Measurements from ENCODE around the gene HOXC11.
A peak's percentile ranks its signal among the peaks of the same experiment; 100 is the strongest.

HOXC11 gene

GRCh38 chr12:53985994-53986685 is 13.2 kb downstream of the HOXC11 start:
- TF ChIP-seq ESRRG (CRISPR knock-in tag; IDR thresholded peaks at IDR 0.05) = no peak
- ATAC-seq = peak; percentile 7; the same call in 2 of the 3 replicates

- TF ChIP-seq ZC3H10 (CRISPR knock-in tag; IDR thresholded peaks at IDR 0.05) (no peak), ISL1 (CRISPR knock-in tag; IDR thresholded peaks at IDR 0.05) (no peak), OSR1 (CRISPR knock-in tag; IDR thresholded peaks at IDR 0.05) (no peak), ZNF8 (CRISPR knock-in tag; IDR thresholded peaks at IDR 0.05) (no peak), ZFP30 (CRISPR knock-in tag; IDR thresholded peaks at IDR 0.05) (no peak), BACH2 (CRISPR knock-in tag; IDR thresholded peaks at IDR 0.05; ENCODE audit: borderline replicate concordance) (no peak), CREB5 (CRISPR knock-in tag; IDR thresholded peaks at IDR 0.05; ENCODE audit: low read depth) (no peak), ZNF565 (CRISPR knock-in tag; conservative IDR thresholded peaks at IDR 0.05; ENCODE audit: low read depth) (no peak), PPARA (CRISPR knock-in tag; IDR thresholded peaks at IDR 0.05; ENCODE audit: borderline replicate concordance) (no peak), CSDC2 (CRISPR knock-in tag; IDR thresholded peaks at IDR 0.05) (no peak), POU6F1 (CRISPR knock-in tag; IDR thresholded peaks at IDR 0.05; ENCODE audit: borderline replicate concordance, low read depth) (no peak), ZNF70 (CRISPR knock-in tag; IDR thresholded peaks at IDR 0.05) (no peak), ESRRG (CRISPR knock-in tag; IDR thresholded peaks at IDR 0.05) (no peak), TOX (CRISPR knock-in tag; IDR thresholded peaks at IDR 0.05; ENCODE audit: borderline replicate concordance) (no peak), GLIS3 (CRISPR knock-in tag; IDR thresholded peaks at IDR 0.05) (no peak), ARNTL (CRISPR knock-in tag; IDR thresholded peaks at IDR 0.05; ENCODE audit: borderline replicate concordance, low read depth) (no peak), TCF4 (CRISPR knock-in tag; IDR thresholded peaks at IDR 0.05; ENCODE audit: borderline replicate concordance) (no peak)
- TF ChIP-seq, protein P1, sequence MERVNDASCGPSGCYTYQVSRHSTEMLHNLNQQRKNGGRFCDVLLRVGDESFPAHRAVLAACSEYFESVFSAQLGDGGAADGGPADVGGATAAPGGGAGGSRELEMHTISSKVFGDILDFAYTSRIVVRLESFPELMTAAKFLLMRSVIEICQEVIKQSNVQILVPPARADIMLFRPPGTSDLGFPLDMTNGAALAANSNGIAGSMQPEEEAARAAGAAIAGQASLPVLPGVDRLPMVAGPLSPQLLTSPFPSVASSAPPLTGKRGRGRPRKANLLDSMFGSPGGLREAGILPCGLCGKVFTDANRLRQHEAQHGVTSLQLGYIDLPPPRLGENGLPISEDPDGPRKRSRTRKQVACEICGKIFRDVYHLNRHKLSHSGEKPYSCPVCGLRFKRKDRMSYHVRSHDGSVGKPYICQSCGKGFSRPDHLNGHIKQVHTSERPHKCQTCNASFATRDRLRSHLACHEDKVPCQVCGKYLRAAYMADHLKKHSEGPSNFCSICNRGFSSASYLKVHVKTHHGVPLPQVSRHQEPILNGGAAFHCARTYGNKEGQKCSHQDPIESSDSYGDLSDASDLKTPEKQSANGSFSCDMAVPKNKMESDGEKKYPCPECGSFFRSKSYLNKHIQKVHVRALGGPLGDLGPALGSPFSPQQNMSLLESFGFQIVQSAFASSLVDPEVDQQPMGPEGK (CRISPR knock-in tag; IDR thresholded peaks at IDR 0.05; ENCODE audit: borderline replicate concordance) = no peak
- TF ChIP-seq, protein P2, sequence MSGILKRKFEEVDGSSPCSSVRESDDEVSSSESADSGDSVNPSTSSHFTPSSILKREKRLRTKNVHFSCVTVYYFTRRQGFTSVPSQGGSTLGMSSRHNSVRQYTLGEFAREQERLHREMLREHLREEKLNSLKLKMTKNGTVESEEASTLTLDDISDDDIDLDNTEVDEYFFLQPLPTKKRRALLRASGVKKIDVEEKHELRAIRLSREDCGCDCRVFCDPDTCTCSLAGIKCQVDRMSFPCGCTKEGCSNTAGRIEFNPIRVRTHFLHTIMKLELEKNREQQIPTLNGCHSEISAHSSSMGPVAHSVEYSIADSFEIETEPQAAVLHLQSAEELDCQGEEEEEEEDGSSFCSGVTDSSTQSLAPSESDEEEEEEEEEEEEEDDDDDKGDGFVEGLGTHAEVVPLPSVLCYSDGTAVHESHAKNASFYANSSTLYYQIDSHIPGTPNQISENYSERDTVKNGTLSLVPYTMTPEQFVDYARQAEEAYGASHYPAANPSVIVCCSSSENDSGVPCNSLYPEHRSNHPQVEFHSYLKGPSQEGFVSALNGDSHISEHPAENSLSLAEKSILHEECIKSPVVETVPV (CRISPR knock-in tag; IDR thresholded peaks at IDR 0.05) = no peak
- TF ChIP-seq, protein P3, sequence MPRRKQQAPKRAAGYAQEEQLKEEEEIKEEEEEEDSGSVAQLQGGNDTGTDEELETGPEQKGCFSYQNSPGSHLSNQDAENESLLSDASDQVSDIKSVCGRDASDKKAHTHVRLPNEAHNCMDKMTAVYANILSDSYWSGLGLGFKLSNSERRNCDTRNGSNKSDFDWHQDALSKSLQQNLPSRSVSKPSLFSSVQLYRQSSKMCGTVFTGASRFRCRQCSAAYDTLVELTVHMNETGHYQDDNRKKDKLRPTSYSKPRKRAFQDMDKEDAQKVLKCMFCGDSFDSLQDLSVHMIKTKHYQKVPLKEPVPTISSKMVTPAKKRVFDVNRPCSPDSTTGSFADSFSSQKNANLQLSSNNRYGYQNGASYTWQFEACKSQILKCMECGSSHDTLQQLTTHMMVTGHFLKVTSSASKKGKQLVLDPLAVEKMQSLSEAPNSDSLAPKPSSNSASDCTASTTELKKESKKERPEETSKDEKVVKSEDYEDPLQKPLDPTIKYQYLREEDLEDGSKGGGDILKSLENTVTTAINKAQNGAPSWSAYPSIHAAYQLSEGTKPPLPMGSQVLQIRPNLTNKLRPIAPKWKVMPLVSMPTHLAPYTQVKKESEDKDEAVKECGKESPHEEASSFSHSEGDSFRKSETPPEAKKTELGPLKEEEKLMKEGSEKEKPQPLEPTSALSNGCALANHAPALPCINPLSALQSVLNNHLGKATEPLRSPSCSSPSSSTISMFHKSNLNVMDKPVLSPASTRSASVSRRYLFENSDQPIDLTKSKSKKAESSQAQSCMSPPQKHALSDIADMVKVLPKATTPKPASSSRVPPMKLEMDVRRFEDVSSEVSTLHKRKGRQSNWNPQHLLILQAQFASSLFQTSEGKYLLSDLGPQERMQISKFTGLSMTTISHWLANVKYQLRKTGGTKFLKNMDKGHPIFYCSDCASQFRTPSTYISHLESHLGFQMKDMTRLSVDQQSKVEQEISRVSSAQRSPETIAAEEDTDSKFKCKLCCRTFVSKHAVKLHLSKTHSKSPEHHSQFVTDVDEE (CRISPR knock-in tag; IDR thresholded peaks at IDR 0.05) = no peak
- no peak for ATAC-seq
These were observed 14.0 kb downstream of the HOXC11 start for GRCh38 chr12:53986686-53987483.
